Measurements from ENCODE around the gene C4orf50. TPM values are rescaled to one million over a fixed set of nuclear protein-coding genes. Genes with fewer than 3 reads are reported as not detected.

The C4orf50 gene
- total and polyA plus RNA-seq, 5 donors from 2014 or later = 0.05 to 3.5 (median 0.11) TPM; not detected in 2

GRCh38 chr4:5892323-5893003 is 125.8 kb downstream of the C4orf50 start:
- H3K4me3 ChIP-seq (ENCODE audit: low read depth, low read length) = no peak overlapping the region
- no peaks in the 10 kb centered on the region for H3K9me3 ChIP-seq (ENCODE audit: control insufficient read depth in 2 of 2, low read length in 2 of 2)
- Mint-ChIP-seq H3K4me1 (peaks cover 0 to 13% (median 2%) of the 10 kb centered on the region in 4 donors), H3K9me3 (peaks cover 0 to 8% (median 2%) of the 10 kb centered on the region in 7 donors), H3K36me3 (no peaks in the 10 kb centered on the region), H3K27me3 (peaks cover 57% of the 10 kb centered on the region), H3K27ac (no peak overlapping the region), H3K4me3 (no peak overlapping the region)
- no peak for ATAC-seq (ENCODE audit: low read depth in 2 of 2)
- peaks cover 26% of the 10 kb centered on the region for H3K27me3 ChIP-seq (ENCODE audit: control insufficient read depth, insufficient read depth, low read length)
- no peak for DNase-seq
- peaks cover 6% of the 10 kb centered on the region for H3K4me1 ChIP-seq (ENCODE audit: control insufficient read depth, insufficient read depth, low read length, poor library complexity, severe bottlenecking)
- H3K36me3 ChIP-seq (ENCODE audit: control insufficient read depth, insufficient read depth, low read length) = no peaks in the 10 kb centered on the region
- H3K27ac ChIP-seq (ENCODE audit: insufficient read depth, low read length, poor library complexity, severe bottlenecking) = no peak overlapping the region

GRCh38 chr4:5891563-5892322 is 126.5 kb downstream of the C4orf50 start:
- no peaks in the 10 kb centered on the region for H3K36me3 Mint-ChIP-seq
- Histone ChIP-seq H3K4me3 (ENCODE audit: low read depth, low read length) (no peak overlapping the region), H3K4me1 (ENCODE audit: control insufficient read depth, insufficient read depth, low read length, poor library complexity, severe bottlenecking) (peaks cover 8% of the 10 kb centered on the region), H3K27me3 (ENCODE audit: control insufficient read depth, insufficient read depth, low read length) (peaks cover 27% of the 10 kb centered on the region), H3K36me3 (ENCODE audit: control insufficient read depth, insufficient read depth, low read length) (no peaks in the 10 kb centered on the region), H3K9me3 (ENCODE audit: control insufficient read depth in 2 of 2, low read length in 2 of 2) (no peaks in the 10 kb centered on the region), H3K27ac (ENCODE audit: insufficient read depth, low read length, poor library complexity, severe bottlenecking) (no peak overlapping the region)
- H3K9me3 Mint-ChIP-seq = peaks cover 0 to 8% (median 0%) of the 10 kb centered on the region in 7 donors
- no peak overlapping the region for H3K27ac Mint-ChIP-seq
- no peak overlapping the region for H3K4me3 Mint-ChIP-seq
- ATAC-seq (ENCODE audit: low read depth in 2 of 2) = no peak
- H3K27me3 Mint-ChIP-seq = peaks cover 59% of the 10 kb centered on the region
- DNase-seq = no peak
- peaks cover 0 to 14% (median 2%) of the 10 kb centered on the region in 4 donors for H3K4me1 Mint-ChIP-seq

- Mint-ChIP-seq H3K9me3 (peaks cover 0 to 11% (median 0%) of the 10 kb centered on the region in 7 donors), H3K27ac (no peak overlapping the region), H3K4me3 (peak overlapping the region in 1 of 4 donors; percentile 76), H3K4me1 (peaks cover 0 to 15% (median 2%) of the 10 kb centered on the region in 4 donors), H3K27me3 (peaks cover 60% of the 10 kb centered on the region), H3K36me3 (no peaks in the 10 kb centered on the region)
- Histone ChIP-seq H3K36me3 (ENCODE audit: control insufficient read depth, insufficient read depth, low read length) (no peaks in the 10 kb centered on the region), H3K9me3 (ENCODE audit: control insufficient read depth in 2 of 2, low read length in 2 of 2) (no peaks in the 10 kb centered on the region), H3K4me1 (ENCODE audit: control insufficient read depth, insufficient read depth, low read length, poor library complexity, severe bottlenecking) (peaks cover 8% of the 10 kb centered on the region), H3K27me3 (ENCODE audit: control insufficient read depth, insufficient read depth, low read length) (peaks cover 25% of the 10 kb centered on the region), H3K4me3 (ENCODE audit: low read depth, low read length) (no peak overlapping the region), H3K27ac (ENCODE audit: insufficient read depth, low read length, poor library complexity, severe bottlenecking) (no peak overlapping the region)
- ATAC-seq (ENCODE audit: low read depth in 2 of 2) (no peak), DNase-seq (no peak)
Measured at GRCh38 chr4:5890063-5890727, 128.0 kb downstream of the C4orf50 start.

- Histone ChIP-seq H3K4me3 (ENCODE audit: low read depth, low read length) (no peak overlapping the region), H3K4me1 (ENCODE audit: control insufficient read depth, insufficient read depth, low read length, poor library complexity, severe bottlenecking) (peaks cover 8% of the 10 kb centered on the region), H3K27me3 (ENCODE audit: control insufficient read depth, insufficient read depth, low read length) (peaks cover 27% of the 10 kb centered on the region), H3K36me3 (ENCODE audit: control insufficient read depth, insufficient read depth, low read length) (no peaks in the 10 kb centered on the region), H3K9me3 (ENCODE audit: control insufficient read depth in 2 of 2, low read length in 2 of 2) (no peaks in the 10 kb centered on the region), H3K27ac (ENCODE audit: insufficient read depth, low read length, poor library complexity, severe bottlenecking) (no peak overlapping the region)
- DNase-seq (no peak), ATAC-seq (ENCODE audit: low read depth in 2 of 2) (no peak)
- Mint-ChIP-seq H3K27me3 (peaks cover 57% of the 10 kb centered on the region), H3K9me3 (peaks cover 0 to 11% (median 0%) of the 10 kb centered on the region in 7 donors), H3K36me3 (no peaks in the 10 kb centered on the region), H3K27ac (no peak overlapping the region), H3K4me3 (peak overlapping the region in 1 of 4 donors; percentile 27), H3K4me1 (peaks cover 0 to 15% (median 2%) of the 10 kb centered on the region in 4 donors)
Measured at GRCh38 chr4:5889002-5889696, 129.1 kb downstream of the C4orf50 start.

- H3K4me3 Mint-ChIP-seq = no peak overlapping the region
- Histone ChIP-seq H3K36me3 (ENCODE audit: control insufficient read depth, insufficient read depth, low read length) (no peaks in the 10 kb centered on the region), H3K27ac (ENCODE audit: insufficient read depth, low read length, poor library complexity, severe bottlenecking) (no peak overlapping the region), H3K4me1 (ENCODE audit: control insufficient read depth, insufficient read depth, low read length, poor library complexity, severe bottlenecking) (peaks cover 8% of the 10 kb centered on the region), H3K9me3 (ENCODE audit: control insufficient read depth in 2 of 2, low read length in 2 of 2) (no peaks in the 10 kb centered on the region), H3K27me3 (ENCODE audit: control insufficient read depth, insufficient read depth, low read length) (peaks cover 24% of the 10 kb centered on the region), H3K4me3 (ENCODE audit: low read depth, low read length) (no peak overlapping the region)
- ATAC-seq (ENCODE audit: low read depth in 2 of 2) (no peak), DNase-seq (no peak)
- peaks cover 0 to 11% (median 0%) of the 10 kb centered on the region in 7 donors for H3K9me3 Mint-ChIP-seq
- H3K27ac Mint-ChIP-seq = no peak overlapping the region
- peaks cover 0 to 13% (median 2%) of the 10 kb centered on the region in 4 donors for H3K4me1 Mint-ChIP-seq
- no peaks in the 10 kb centered on the region for H3K36me3 Mint-ChIP-seq
- H3K27me3 Mint-ChIP-seq = peaks cover 54% of the 10 kb centered on the region
Measured at GRCh38 chr4:5888222-5889001, 129.8 kb downstream of the C4orf50 start.

GRCh38 chr4:5887361-5888221 is 130.6 kb downstream of the C4orf50 start:
- no peaks in the 10 kb centered on the region for H3K36me3 ChIP-seq (ENCODE audit: control insufficient read depth, insufficient read depth, low read length)
- Mint-ChIP-seq H3K27ac (no peak overlapping the region), H3K36me3 (no peaks in the 10 kb centered on the region), H3K4me3 (no peak overlapping the region), H3K9me3 (peaks cover 0 to 11% (median 0%) of the 10 kb centered on the region in 7 donors), H3K4me1 (peaks cover 0 to 12% (median 2%) of the 10 kb centered on the region in 4 donors), H3K27me3 (peaks cover 59% of the 10 kb centered on the region)
- no peak overlapping the region for H3K4me3 ChIP-seq (ENCODE audit: low read depth, low read length)
- ATAC-seq (ENCODE audit: low read depth in 2 of 2) (no peak), DNase-seq (no peak)
- H3K4me1 ChIP-seq (ENCODE audit: control insufficient read depth, insufficient read depth, low read length, poor library complexity, severe bottlenecking) = peaks cover 8% of the 10 kb centered on the region
- no peak overlapping the region for H3K27ac ChIP-seq (ENCODE audit: insufficient read depth, low read length, poor library complexity, severe bottlenecking)
- H3K27me3 ChIP-seq (ENCODE audit: control insufficient read depth, insufficient read depth, low read length) = peaks cover 22% of the 10 kb centered on the region
- no peaks in the 10 kb centered on the region for H3K9me3 ChIP-seq (ENCODE audit: control insufficient read depth in 2 of 2, low read length in 2 of 2)
